NCI-H82 treated with DMSO at 0.1 percent for 48 hours (cell line): ENCODE measurements around the gene RASSF1.

Experiments used
- DNase-seq: peaks from one replicate; lab custom pipeline; 2025; ENCODE audit not compliant: unreplicated experiment; lab: John Stamatoyannopoulos, UW

Gene RASSF1

GRCh38 chr3:50340448-50341329 lies at the start of gene RASSF1:
Gene RASSF1 (minus strand): TSS chr3:50340836. CDS start chr3:50340805, 31 bp downstream.
- no peak for DNase-seq

GRCh38 chr3:50389414-50389767 lies 48.8 kb upstream of the RASSF1 start:
- DNase-seq, result no peak

DNA sequence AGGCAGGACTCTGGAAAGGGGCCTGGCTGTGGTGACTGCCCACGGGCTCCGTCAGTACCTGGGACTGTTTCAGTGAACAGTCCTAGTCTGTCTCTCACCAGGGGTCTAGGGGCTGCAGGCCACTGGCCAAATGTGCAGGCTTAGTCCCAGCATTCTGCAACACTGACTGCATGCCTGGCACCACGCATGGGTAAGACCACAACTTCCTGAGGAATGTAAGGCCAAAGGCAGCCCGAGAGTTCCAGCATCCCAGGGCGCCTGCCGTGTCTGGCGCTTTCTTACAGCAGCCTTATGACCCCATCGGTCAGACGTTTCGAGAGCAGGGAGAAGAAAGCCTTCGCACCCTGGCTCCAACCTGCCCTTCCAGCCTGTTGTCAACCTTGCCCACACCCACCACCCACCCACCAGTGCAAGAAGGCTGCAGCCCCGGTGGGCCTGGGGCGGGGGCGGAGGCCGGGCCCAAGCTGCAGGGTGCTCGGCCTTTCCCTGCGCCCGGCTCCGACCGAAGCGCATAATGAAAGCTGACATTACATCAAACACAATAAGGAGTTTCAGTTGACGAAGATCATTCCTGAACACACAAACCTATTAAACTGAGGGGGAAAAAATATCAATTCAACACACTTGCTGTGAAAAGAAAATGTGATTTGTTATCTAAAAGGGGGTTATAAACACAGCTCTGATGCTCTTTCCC lies 48.2 kb upstream of the RASSF1 start:
- no peak for DNase-seq

DNA sequence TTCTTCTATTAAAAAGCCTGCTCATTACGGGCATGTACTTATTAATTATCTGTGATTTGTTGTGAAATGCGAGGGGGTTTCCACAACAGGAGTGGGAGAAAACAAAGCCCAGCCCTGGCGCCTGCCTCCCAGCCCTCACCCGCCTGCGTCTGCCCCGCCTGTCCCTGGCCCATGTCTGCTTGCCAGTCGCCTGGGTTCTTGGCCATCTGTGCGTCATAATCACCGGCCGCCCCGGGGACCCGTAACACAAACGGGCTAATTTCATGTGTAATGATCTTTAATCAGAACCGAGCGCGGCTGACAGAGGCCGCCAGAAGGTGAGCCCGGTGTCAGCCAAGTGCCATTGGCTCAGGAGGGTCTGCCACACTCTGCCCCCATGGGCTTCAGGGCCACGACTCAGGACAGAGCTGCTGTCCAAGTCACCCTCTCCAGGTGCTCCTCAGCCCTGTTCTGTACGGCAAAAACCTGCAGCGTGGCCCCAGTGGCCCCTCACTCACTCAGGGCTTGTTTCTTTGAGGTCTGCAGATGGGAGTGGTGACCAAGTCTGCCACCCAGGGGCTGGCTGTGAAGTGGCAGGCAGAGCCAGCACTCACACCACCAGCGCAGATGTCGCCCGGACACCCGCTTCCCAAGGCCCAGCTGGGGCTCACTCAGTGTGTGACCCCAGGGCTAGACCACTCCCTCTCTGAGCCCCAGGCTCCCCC lies 47.5 kb upstream of the RASSF1 start:
- no peak for DNase-seq

DNA sequence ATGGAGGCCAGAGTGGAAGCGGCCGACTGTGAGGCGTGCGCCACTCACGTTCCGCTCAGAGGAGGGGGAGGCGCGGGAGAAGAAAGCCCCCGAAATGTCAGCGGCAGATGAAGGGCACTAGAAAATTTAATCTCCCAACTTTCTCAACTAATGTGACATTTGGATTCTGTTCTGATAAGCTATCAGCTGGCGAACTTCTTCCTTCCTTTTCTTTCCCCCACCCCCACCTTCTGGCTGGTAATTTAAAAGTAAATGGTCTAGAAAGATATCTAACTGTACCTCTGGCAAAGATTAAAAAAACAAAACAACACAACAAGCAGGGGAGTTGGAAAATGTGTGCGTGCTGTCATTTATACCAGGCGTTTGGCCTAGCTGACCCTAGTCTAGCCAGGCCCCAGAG lies 45.1 kb upstream of the RASSF1 start:
- DNase-seq, result no peak

- no peak for DNase-seq
These were observed 43.1 kb upstream of the RASSF1 start for GRCh38 chr3:50383750-50384149.

GRCh38 chr3:50382722-50383121 lies 42.1 kb upstream of the RASSF1 start:
- no peak for DNase-seq

DNA sequence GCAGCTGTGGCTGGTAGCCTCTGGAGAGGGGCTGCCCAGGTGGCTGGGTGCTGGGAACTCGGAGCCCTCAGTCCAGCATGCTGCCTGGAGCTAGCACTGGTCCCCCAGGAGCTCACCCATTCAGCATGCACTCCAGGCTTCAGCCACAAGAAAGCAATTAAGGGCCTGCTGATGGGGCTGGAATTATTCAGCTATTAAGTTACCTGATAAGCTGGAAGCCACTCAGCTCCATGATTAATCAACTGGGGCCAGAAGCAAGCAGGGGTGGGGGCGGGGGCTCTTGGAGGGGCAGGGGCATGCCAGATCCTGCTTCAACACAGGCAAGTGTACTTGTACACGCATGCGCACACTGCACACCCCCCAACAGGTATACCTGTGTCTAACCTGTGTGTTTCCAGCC lies 40.7 kb upstream of the RASSF1 start:
- peak; percentile 36 for DNase-seq

GRCh38 chr3:50380405-50381085 lies 39.9 kb upstream of the RASSF1 start:
- no peak for DNase-seq

- DNase-seq, result no peak
These were observed 38.1 kb upstream of the RASSF1 start for GRCh38 chr3:50378757-50379156.

DNA sequence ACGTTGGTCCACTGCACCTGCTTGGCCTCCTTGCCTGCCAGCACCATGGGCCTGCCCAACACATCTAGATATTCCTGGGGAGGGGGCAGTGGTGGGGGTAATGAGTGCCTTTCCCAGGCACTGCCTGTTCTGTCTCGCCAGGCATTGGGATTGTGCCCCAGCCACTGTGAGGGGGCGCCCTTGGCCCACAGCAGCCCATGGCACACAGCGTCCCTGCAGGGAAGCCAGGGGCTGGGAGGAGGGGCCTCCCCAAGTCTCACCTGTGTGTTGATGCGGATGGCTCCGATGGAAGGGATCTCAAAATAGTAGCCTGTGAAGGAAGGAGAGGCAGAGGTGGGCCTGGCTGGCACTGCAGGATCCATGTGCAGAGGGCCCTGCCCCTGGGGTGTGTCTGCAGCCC lies 37.4 kb upstream of the RASSF1 start:
- no peak for DNase-seq

GRCh38 chr3:50375258-50375931 lies 34.8 kb upstream of the RASSF1 start:
- DNase-seq, result no peak

DNA sequence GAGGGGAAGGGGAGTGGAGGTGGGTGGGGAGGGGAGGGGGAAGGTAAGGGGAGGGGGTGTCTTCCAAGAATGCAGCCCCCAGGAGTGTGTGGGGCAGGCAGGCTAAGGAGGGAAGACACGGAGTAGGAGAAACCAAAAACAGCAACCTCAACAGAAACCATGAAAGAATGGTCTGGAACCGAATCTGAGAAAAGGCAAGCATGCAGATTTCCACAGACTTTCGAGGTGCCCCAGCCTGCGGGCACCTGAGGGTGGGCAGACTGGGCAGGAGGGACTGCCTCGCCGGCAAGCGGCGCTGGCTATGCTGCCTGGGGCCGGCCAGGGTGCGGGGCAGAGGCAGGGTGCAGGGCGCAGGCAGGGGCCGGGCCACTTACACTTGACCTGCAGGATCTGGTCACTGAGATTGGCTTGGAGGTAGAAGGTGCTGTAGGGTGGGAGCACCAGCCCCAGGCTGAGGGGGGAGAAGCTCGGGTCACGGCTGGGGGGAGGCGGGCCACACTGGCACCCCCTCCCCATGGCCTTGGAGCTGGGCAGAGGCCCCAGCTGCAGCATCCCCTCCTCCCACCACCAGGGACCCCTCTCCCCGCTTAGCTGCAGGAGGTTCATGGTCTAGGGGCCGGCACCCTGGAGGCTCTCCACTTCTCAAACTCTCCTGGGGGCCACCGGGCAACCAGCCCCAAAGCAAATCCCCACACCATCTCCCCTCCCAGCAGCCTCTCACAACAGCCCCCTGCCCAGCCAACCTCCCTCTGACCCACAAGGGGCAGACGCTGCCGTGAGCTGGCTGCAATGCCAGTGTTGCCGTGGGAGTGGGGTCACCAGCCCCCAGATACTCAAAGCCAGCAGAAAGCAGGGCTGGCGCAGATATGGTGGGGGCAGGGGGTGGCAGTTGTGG lies 34.0 kb upstream of the RASSF1 start:
- no peak for DNase-seq

GRCh38 chr3:50373146-50374051 lies 32.8 kb upstream of the RASSF1 start:
- no peak for DNase-seq

DNA sequence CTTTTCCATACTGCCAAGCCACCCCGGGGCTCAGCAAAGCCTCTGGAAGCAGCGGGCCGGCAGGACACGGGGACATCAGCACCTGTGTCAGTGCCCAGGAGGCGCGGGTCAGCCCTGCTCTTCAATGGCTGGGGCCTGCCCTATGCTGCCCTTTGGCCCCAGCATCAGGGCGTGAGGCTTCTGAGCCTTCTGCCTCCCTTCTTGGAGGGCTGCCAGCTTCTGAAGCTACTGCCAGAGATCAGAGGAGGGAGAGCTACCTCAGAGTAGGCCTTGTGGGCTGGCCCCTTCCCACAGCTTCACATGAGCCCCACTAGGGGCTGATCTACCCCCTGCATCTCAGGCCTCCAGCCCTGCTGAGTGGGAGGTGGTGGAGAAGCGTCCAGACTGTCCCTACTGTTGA lies 31.7 kb upstream of the RASSF1 start:
- peak; percentile 34 for DNase-seq

DNA sequence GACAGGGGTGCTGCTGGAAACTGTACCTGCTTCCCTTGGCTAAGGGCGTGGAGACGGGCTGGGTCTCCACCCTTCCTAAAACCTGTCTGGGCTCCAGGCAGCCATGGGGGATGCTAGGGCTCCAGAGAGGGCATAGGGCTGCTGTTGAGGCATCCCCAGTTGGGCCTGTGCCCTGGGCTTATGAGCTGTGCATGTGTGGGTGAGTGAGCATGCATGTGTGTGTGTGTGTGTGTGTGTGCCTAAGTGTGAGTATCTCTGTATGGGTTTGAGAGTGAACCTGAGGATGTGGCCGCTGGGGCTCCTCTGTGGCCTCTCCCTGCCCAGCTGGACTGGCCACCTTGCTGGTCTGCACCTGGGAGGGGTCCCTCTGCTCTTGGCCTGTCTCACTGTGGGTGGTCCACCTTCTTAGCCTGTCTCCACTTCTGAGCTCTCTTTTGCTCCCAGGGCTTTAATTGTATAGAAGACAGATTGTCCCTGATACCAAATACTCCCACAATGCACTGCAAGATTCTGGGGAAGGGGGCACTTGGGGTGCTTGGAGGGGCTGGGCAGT lies 30.6 kb upstream of the RASSF1 start:
- no peak for DNase-seq

- DNase-seq, result no peak
These were observed 30.0 kb upstream of the RASSF1 start for GRCh38 chr3:50370594-50370993.

GRCh38 chr3:50369012-50369670 lies 28.5 kb upstream of the RASSF1 start:
- DNase-seq, result no peak
